Stimulated activated naive CD4-positive, alpha-beta T cell treated with Interleukin-2 at 50 U/mL for 16 hours (primary cell): ENCODE measurements around the gene APOBR.
"Not testable (repeated sequence)": the region's sequence is repeated elsewhere in the genome, so short reads cannot be mapped to it uniquely, and the experiment has no call there.

ENCODE experiments used
- DNase-seq: peaks from one replicate; lab custom pipeline; 2025; lab: John Stamatoyannopoulos, UW

APOBR gene

GRCh38 chr16:28499854-28500253 is 5.4 kb downstream of the APOBR start:
- no peak for DNase-seq

- not testable (repeated sequence) for DNase-seq
These were observed 6.2 kb downstream of the APOBR start for GRCh38 chr16:28500476-28501180.

- no peak for DNase-seq
These were observed 7.1 kb downstream of the APOBR start for GRCh38 chr16:28501258-28502232.

- DNase-seq: no peak
These were observed 7.8 kb downstream of the APOBR start for GRCh38 chr16:28502290-28502689.

GRCh38 chr16:28503470-28504259 is 9.2 kb downstream of the APOBR start:
- DNase-seq: no peak

- DNase-seq: no peak
These were observed 10.4 kb downstream of the APOBR start for GRCh38 chr16:28504707-28505404.

- DNase-seq: no peak
These were observed 11.2 kb downstream of the APOBR start for GRCh38 chr16:28505489-28506137.

GRCh38 chr16:28511031-28511430 is 16.6 kb downstream of the APOBR start:
- DNase-seq: no peak

GRCh38 chr16:28511801-28512789 is 17.7 kb downstream of the APOBR start:
- no peak for DNase-seq

GRCh38 chr16:28513484-28514181 is 19.2 kb downstream of the APOBR start:
- DNase-seq: no peak

GRCh38 chr16:28514246-28514645 is 19.8 kb downstream of the APOBR start:
- no peak for DNase-seq

- no peak for DNase-seq
These were observed 26.2 kb downstream of the APOBR start for GRCh38 chr16:28520672-28521071.

GRCh38 chr16:28521436-28521835 is 27.0 kb downstream of the APOBR start:
- DNase-seq: no peak

- no peak for DNase-seq
These were observed 28.3 kb downstream of the APOBR start for GRCh38 chr16:28522792-28523191.

- no peak for DNase-seq
These were observed 30.3 kb downstream of the APOBR start for GRCh38 chr16:28524681-28525171.

- no peak for DNase-seq
These were observed 32.0 kb downstream of the APOBR start for GRCh38 chr16:28526201-28527099.

GRCh38 chr16:28527100-28527785 is 32.8 kb downstream of the APOBR start:
- DNase-seq: not testable (repeated sequence)
